ENCODE measurements around the gene DTX1.

DNA sequence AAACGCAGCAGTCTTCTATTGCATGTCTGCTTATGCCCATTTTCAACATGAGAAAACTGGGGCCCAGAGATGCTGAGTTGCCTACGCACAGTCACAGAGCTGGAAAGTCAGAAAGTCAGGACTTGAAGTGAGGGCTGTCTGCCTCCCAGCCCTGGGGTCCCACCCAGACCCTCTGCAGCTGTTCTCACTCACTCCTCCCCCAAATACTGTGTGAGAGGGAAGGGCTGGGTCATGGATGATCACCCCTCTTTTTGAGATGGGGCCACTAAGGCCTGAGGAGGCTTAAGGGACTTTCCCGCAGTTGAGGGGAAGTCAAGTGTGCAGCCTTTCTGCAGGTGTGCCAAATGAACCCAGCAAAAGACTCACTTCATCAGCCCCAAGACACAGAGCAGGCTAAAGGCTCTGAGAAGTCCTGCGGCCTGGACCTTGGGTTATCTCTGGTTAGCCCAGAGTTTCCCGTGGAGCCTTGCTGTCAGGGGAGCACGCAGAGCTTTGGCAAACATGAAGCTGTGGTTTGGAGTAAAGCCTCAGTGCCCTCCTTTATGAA, 18.7 kb downstream of the DTX1 start:
- TF ChIP-seq, protein P1, sequence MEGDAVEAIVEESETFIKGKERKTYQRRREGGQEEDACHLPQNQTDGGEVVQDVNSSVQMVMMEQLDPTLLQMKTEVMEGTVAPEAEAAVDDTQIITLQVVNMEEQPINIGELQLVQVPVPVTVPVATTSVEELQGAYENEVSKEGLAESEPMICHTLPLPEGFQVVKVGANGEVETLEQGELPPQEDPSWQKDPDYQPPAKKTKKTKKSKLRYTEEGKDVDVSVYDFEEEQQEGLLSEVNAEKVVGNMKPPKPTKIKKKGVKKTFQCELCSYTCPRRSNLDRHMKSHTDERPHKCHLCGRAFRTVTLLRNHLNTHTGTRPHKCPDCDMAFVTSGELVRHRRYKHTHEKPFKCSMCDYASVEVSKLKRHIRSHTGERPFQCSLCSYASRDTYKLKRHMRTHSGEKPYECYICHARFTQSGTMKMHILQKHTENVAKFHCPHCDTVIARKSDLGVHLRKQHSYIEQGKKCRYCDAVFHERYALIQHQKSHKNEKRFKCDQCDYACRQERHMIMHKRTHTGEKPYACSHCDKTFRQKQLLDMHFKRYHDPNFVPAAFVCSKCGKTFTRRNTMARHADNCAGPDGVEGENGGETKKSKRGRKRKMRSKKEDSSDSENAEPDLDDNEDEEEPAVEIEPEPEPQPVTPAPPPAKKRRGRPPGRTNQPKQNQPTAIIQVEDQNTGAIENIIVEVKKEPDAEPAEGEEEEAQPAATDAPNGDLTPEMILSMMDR (IDR thresholded peaks at IDR 0.05; ENCODE audit: low read depth, low read length, poor library complexity, severe bottlenecking), result no peak
- TF ChIP-seq EZH2phosphoT487 (IDR thresholded peaks at IDR 0.05; ENCODE audit: borderline replicate concordance, low read length), result no peak
